Measurements from ENCODE around the gene SLC9A7. TPM values are rescaled to one million over a fixed set of nuclear protein-coding genes. Genes with fewer than 3 reads are reported as not detected.

The SLC9A7 gene
- total and polyA plus RNA-seq, 2 donors (not counting 3 experiments of a cell fraction or from before 2014, with no cell fraction given): 4.6 to 7.5 TPM

- no peak overlapping the region for H3K9ac ChIP-seq (replicated peaks; ENCODE audit: extremely low read depth, insufficient read depth, low read length)
- H3K4me1 ChIP-seq (ENCODE audit: control insufficient read depth, extremely low read depth, insufficient read depth, low read length): peaks cover 3% of the 10 kb centered on the region
- H3K27me3 ChIP-seq (ENCODE audit: control insufficient read depth in 2 of 2, insufficient read depth in 2 of 2, low read length in 2 of 2): no peaks in the 10 kb centered on the region
- dilution Hi-C loops (cut with MboI; ENCODE audit: extremely low pct_ligation_motif_present, low sequenced_read_pairs): no loop called here
- BruUV-seq (replicated peaks): no TSS peak
- H3K79me2 ChIP-seq (ENCODE audit: control insufficient read depth, insufficient read depth, low read length): no peaks in the 10 kb centered on the region
- no peak overlapping the region for H3K4me3 ChIP-seq (replicated peaks in 1 of 3; ENCODE audit: insufficient read depth in 1 of 3, low read depth in 1 of 3, low read length in 3 of 3)
- POLR2A ChIA-PET: no interaction called here
- no peak for FAIRE-seq
- CTCF ChIA-PET: no interaction called here
- no peak overlapping the region for H3K27ac ChIP-seq (ENCODE audit: insufficient read depth, low read depth, low read length)
- no peak for DNase-seq (ENCODE audit: low read depth, low spot score)
- no peaks in the 10 kb centered on the region for H3K36me3 ChIP-seq (ENCODE audit: control insufficient read depth in 2 of 2, extremely low read depth in 1 of 2, insufficient read depth in 2 of 2, low read length in 2 of 2)
- no peaks in the 10 kb centered on the region for H4K20me1 ChIP-seq (replicated peaks; ENCODE audit: control insufficient read depth, extremely low read depth, insufficient read depth, low read length)
- TF ChIP-seq FOS (IDR thresholded peaks at IDR 0.05; ENCODE audit: borderline replicate concordance, insufficient read depth, low read length) (no peak), CTCF (IDR thresholded peaks at IDR 0.05; ENCODE audit: extremely low read depth in 1 of 2, insufficient read depth in 1 of 2, low read depth in 1 of 2, low read length in 2 of 2) (no peak), MYC (IDR thresholded peaks at IDR 0.05; ENCODE audit: low read depth, low read length) (no peak), EZH2 (IDR thresholded peaks at IDR 0.05; ENCODE audit: borderline replicate concordance, low read depth, low read length, severe bottlenecking) (no peak), POLR2AphosphoS5 (IDR thresholded peaks at IDR 0.05; ENCODE audit: insufficient read depth, low read depth, low read length) (no peak)
- no peak overlapping the region for H3K4me2 ChIP-seq (ENCODE audit: insufficient read depth, low read length)
- no peak overlapping the region for H2AFZ ChIP-seq (ENCODE audit: low read depth, low read length)
- intact Hi-C loops (cut with micrococcal nuclease): no loop called here
- H3K9me3 ChIP-seq (replicated peaks; ENCODE audit: control insufficient read depth, insufficient read depth, low read length): no peaks in the 10 kb centered on the region
- no peaks in the 10 kb centered on the region for H3K9me1 ChIP-seq (replicated peaks; ENCODE audit: control insufficient read depth, extremely low read depth, insufficient read depth, low read length)
These were observed 122.7 kb downstream of the SLC9A7 start for GRCh38 chrX:46636223-46636622.

GRCh38 chrX:46635186-46635585, 123.7 kb downstream of the SLC9A7 start:
- FAIRE-seq (no peak), DNase-seq (ENCODE audit: low read depth, low spot score) (no peak)
- TF ChIP-seq FOS (IDR thresholded peaks at IDR 0.05; ENCODE audit: borderline replicate concordance, insufficient read depth, low read length) (no peak), CTCF (IDR thresholded peaks at IDR 0.05; ENCODE audit: extremely low read depth in 1 of 2, insufficient read depth in 1 of 2, low read depth in 1 of 2, low read length in 2 of 2) (no peak)
- Histone ChIP-seq H3K27me3 (ENCODE audit: control insufficient read depth in 2 of 2, insufficient read depth in 2 of 2, low read length in 2 of 2) (no peaks in the 10 kb centered on the region), H2AFZ (ENCODE audit: low read depth, low read length) (no peak overlapping the region), H3K9me3 (replicated peaks; ENCODE audit: control insufficient read depth, insufficient read depth, low read length) (no peaks in the 10 kb centered on the region), H3K4me2 (ENCODE audit: insufficient read depth, low read length) (no peak overlapping the region), H3K36me3 (ENCODE audit: control insufficient read depth in 2 of 2, extremely low read depth in 1 of 2, insufficient read depth in 2 of 2, low read length in 2 of 2) (no peaks in the 10 kb centered on the region), H3K79me2 (ENCODE audit: control insufficient read depth, insufficient read depth, low read length) (no peaks in the 10 kb centered on the region), H3K4me1 (ENCODE audit: control insufficient read depth, extremely low read depth, insufficient read depth, low read length) (peaks cover 3% of the 10 kb centered on the region), H3K9me1 (replicated peaks; ENCODE audit: control insufficient read depth, extremely low read depth, insufficient read depth, low read length) (no peaks in the 10 kb centered on the region), H4K20me1 (replicated peaks; ENCODE audit: control insufficient read depth, extremely low read depth, insufficient read depth, low read length) (no peaks in the 10 kb centered on the region), H3K9ac (replicated peaks; ENCODE audit: extremely low read depth, insufficient read depth, low read length) (no peak overlapping the region), H3K4me3 (replicated peaks in 1 of 3; ENCODE audit: insufficient read depth in 1 of 3, low read depth in 1 of 3, low read length in 3 of 3) (no peak overlapping the region), H3K27ac (ENCODE audit: insufficient read depth, low read depth, low read length) (no peak overlapping the region)
- dilution Hi-C loops (cut with MboI; ENCODE audit: extremely low pct_ligation_motif_present, low sequenced_read_pairs) (no loop called here), intact Hi-C loops (cut with micrococcal nuclease) (no loop called here)
- no TSS peak for BruUV-seq (replicated peaks)
- ChIA-PET POLR2A (no interaction called here), CTCF (no interaction called here)
